Endodermal cell (in vitro differentiated cells): Measurements from ENCODE around the gene SPAG16. TPM values are rescaled to one million over a fixed set of nuclear protein-coding genes. Genes with fewer than 3 reads are reported as not detected.

Source experiments
- DNase-seq: peaks from one replicate; pipeline ENCODE4 v3.0.0-alpha.2; 2017
- H3K27ac ChIP-seq: 2 replicates; pipeline ENCODE4 v1.5.1; 2013; ENCODE audit warnings: mild to moderate bottlenecking, low read depth, low read length, moderate library complexity
- H3K27me3 ChIP-seq: 2 replicates; pipeline ENCODE4 v1.6.1; 2013; ENCODE audit warnings: mild to moderate bottlenecking, low read length, moderate library complexity; ENCODE audit not compliant: insufficient read depth, control insufficient read depth, poor library complexity, severe bottlenecking
- H3K36me3 ChIP-seq: 2 replicates; pipeline ENCODE4 v1.7.0; 2013; ENCODE audit warnings: mild to moderate bottlenecking, low read length, moderate library complexity; ENCODE audit not compliant: control insufficient read depth, insufficient read depth
- H3K4me1 ChIP-seq: one replicate; pipeline ENCODE4 v1.7.0; 2013; ENCODE audit warnings: low read length; ENCODE audit not compliant: control insufficient read depth, insufficient read depth
- H3K4me3 ChIP-seq: 2 replicates; pipeline ENCODE4 v1.5.1; 2013; ENCODE audit warnings: mild to moderate bottlenecking, low read length, moderate library complexity
- H3K9ac ChIP-seq: 2 replicates; pipeline ENCODE4 v1.6.1; 2013; ENCODE audit warnings: mild to moderate bottlenecking, low read length, moderate library complexity; ENCODE audit not compliant: poor library complexity, severe bottlenecking; ENCODE audit errors: extremely low read depth
- H3K9me3 ChIP-seq: 2 replicates; pipeline ENCODE4 v1.6.1; 2013; ENCODE audit warnings: mild to moderate bottlenecking, low read length, moderate library complexity; ENCODE audit not compliant: control insufficient read depth
- H3K27ac Mint-ChIP-seq: 2 replicates; pipeline ENCODE4 v1.8.0; 2020; ENCODE audit warnings: mixed read lengths
- H3K27me3 Mint-ChIP-seq: 2 replicates; pipeline ENCODE4 v1.8.0; 2021; ENCODE audit warnings: mild to moderate bottlenecking, mixed read lengths; ENCODE audit not compliant: insufficient read depth
- H3K36me3 Mint-ChIP-seq: 2 replicates; pipeline ENCODE4 v1.8.0; 2020; ENCODE audit warnings: low read depth, mixed read lengths
- H3K4me1 Mint-ChIP-seq: 2 replicates; pipeline ENCODE4 v1.8.0; 2020; ENCODE audit warnings: mixed read lengths
- H3K4me3 Mint-ChIP-seq: 2 replicates; pipeline ENCODE4 v1.8.0; 2020; ENCODE audit warnings: mild to moderate bottlenecking, moderate library complexity, mixed read lengths
- H3K9me3 Mint-ChIP-seq: 2 replicates; pipeline ENCODE4 v1.8.0; 2020; ENCODE audit warnings: mild to moderate bottlenecking, mixed read lengths
- CTCF ChIP-seq: fragments of 200-600 bp; sonication (generic); conservative IDR thresholded peaks from 2 replicates; pipeline ENCODE4 v1.5.0; 2021; ENCODE audit warnings: antibody characterized with exemption, mild to moderate bottlenecking
- WGBS, 2 experiments: methylation state at CpG; one replicate each; pipeline versions ENCODE4 v1.1.5 to v1.1.7; 2013; ENCODE audit warnings: missing lambda C conversion rate in 2 of 2, mixed read lengths in 1 of 2; ENCODE audit not compliant: insufficient coverage in 1 of 2, insufficient read length in 1 of 2; 5-methylcytosine and 5-hydroxymethylcytosine counted together
- total RNA-seq, 2 donors: library from RNA; stranded (reverse); fragmentation: NEBNext Ultra II Directional in 1 of 2; extraction: Animal tissue kit (Norgen Biotek cat#: 25700) in 1 of 2; gene quantifications; 2 replicates in 1 of 2; 3 replicates in 1 of 2; pipeline ENCODE4 v1.2.1, GENCODE V29; 2021

SPAG16 gene
- total RNA-seq, 2 donors from 2014 or later: 27.8 to 38.2 TPM

GRCh38 chr2:214169736-214170135, 885.5 kb downstream of the SPAG16 start:
- H3K9me3 ChIP-seq: no peaks in the 10 kb centered on the region
- no peaks in the 10 kb centered on the region for H3K4me1 ChIP-seq
- no peaks in the 10 kb centered on the region for H3K27me3 ChIP-seq
- no peak overlapping the region for H3K9ac ChIP-seq
- Mint-ChIP-seq H3K4me3 (no peak overlapping the region), H3K36me3 (no peaks in the 10 kb centered on the region), H3K27me3 (no peaks in the 10 kb centered on the region), H3K4me1 (no peaks in the 10 kb centered on the region), H3K9me3 (no peaks in the 10 kb centered on the region), H3K27ac (no peak overlapping the region)
- 94 to 100% methylated on average over 2 of the region's 2 CpGs for WGBS, 2 experiments
- no peak for TF ChIP-seq CTCF
- no peaks in the 10 kb centered on the region for H3K36me3 ChIP-seq
- DNase-seq: no peak
- no peak overlapping the region for H3K4me3 ChIP-seq
- H3K27ac ChIP-seq: no peak overlapping the region

- no peaks in the 10 kb centered on the region for H3K9me3 Mint-ChIP-seq
- H3K4me1 Mint-ChIP-seq: no peaks in the 10 kb centered on the region
- Histone ChIP-seq H3K27ac (no peak overlapping the region), H3K36me3 (no peaks in the 10 kb centered on the region), H3K4me1 (no peaks in the 10 kb centered on the region), H3K27me3 (no peaks in the 10 kb centered on the region), H3K9ac (no peak overlapping the region), H3K4me3 (no peak overlapping the region), H3K9me3 (no peaks in the 10 kb centered on the region)
- H3K4me3 Mint-ChIP-seq: no peak overlapping the region
- TF ChIP-seq CTCF: no peak
- H3K36me3 Mint-ChIP-seq: no peaks in the 10 kb centered on the region
- no peaks in the 10 kb centered on the region for H3K27me3 Mint-ChIP-seq
- WGBS, 2 experiments: 95% methylated on average over 1 of the region's 1 CpG; no CpG with 5 or more reads in 1 of the 2 experiments
- DNase-seq: no peak
- H3K27ac Mint-ChIP-seq: no peak overlapping the region
These were observed 890.3 kb downstream of the SPAG16 start for GRCh38 chr2:214174563-214174962.

GRCh38 chr2:214180071-214180470, 895.8 kb downstream of the SPAG16 start:
- no peak for DNase-seq
- Histone ChIP-seq H3K27ac (no peak overlapping the region), H3K27me3 (no peaks in the 10 kb centered on the region), H3K9me3 (no peaks in the 10 kb centered on the region), H3K36me3 (no peaks in the 10 kb centered on the region), H3K4me1 (no peaks in the 10 kb centered on the region), H3K9ac (no peak overlapping the region), H3K4me3 (no peak overlapping the region)
- H3K4me3 Mint-ChIP-seq: no peak overlapping the region
- H3K36me3 Mint-ChIP-seq: no peaks in the 10 kb centered on the region
- no peak for TF ChIP-seq CTCF
- H3K4me1 Mint-ChIP-seq: no peaks in the 10 kb centered on the region
- whole genome bisulfite sequencing, 2 experiments: 90 to 97% methylated on average over 1 of the region's 1 CpG
- no peaks in the 10 kb centered on the region for H3K27me3 Mint-ChIP-seq
- no peaks in the 10 kb centered on the region for H3K9me3 Mint-ChIP-seq
- no peak overlapping the region for H3K27ac Mint-ChIP-seq
